GM18870 (cell line): ENCODE data around the gene TBC1D9.
"Not testable (repeated sequence)": the region's sequence is repeated elsewhere in the genome, so short reads cannot be mapped to it uniquely, and the experiment has no call there.

ENCODE experiments used
- ATAC-seq: cut with Tn5 transposase; IDR thresholded peaks from one replicate; pipeline ENCODE4 v1.9.1; 2021; ENCODE audit warnings: moderate library complexity; ENCODE audit not compliant: unreplicated experiment

Gene TBC1D9

DNA sequence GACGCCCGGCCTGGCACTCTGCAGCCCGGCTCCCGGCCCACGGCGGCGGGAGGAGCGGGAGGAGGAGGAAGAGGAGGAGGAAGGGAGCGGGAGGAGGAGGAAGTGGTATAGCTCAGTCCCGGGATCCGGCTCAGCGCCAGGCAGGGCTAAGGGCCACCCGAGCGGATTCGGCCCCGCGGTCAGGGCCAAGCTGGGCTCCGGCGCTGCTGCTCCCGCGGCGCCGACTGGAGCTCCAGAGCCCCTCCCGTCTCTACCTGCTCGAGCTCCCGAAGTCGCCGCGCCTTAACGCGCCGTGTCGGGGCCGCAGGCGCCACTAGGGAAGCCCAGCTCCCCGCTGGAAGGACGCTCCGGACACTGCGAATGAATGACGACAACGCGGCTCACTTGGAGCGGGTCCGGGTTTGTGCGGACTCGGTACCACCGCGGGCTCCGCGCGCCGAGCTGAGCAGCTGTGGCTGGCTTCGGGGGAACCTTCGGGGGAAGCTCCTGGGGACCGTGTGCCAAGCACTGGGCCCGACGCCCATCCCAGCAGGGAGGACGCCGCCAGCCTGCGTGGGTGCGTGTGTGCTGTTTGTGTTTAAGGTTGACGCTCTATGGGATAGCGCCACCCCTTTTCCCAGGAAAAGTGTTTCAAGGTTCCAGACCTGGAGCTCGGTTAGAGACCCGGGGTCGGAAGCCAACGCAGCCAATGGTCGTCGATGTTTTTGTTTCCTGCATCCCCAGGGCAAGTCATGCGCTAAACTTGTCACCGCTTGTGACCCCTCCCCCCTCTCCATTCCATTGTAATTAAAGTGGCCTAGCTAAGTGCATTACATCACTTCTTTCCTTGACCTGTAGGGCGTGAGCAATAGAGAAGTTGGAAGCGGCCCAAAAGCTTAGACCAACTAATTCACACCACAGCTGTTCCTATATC lies at the start of gene TBC1D9:
TBC1D9 (minus strand) TSS at position 67 of the 913 bp plus-strand sequence. CDS start 340 bp downstream, outside the sequence.
- ATAC-seq, result peak; percentile 30

DNA sequence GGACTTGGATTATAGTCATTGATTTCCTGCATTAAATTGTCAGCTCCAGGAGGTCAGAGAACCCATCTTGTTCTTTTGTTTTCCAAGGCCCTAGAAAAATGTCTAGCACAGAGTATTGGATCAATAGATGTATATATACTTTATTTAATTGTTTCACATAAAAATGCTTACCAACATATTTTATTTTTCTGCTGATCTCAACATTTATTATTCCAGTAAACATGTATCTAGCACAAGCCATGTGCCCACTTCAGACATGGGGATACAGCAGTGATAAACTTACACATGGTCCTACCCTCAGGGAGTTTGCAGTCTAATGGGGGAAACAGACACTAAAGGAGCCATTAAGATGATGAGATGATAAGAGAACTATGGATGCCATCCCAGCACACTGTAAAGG lies 49.1 kb upstream of the TBC1D9 start:
- no peak for ATAC-seq

DNA sequence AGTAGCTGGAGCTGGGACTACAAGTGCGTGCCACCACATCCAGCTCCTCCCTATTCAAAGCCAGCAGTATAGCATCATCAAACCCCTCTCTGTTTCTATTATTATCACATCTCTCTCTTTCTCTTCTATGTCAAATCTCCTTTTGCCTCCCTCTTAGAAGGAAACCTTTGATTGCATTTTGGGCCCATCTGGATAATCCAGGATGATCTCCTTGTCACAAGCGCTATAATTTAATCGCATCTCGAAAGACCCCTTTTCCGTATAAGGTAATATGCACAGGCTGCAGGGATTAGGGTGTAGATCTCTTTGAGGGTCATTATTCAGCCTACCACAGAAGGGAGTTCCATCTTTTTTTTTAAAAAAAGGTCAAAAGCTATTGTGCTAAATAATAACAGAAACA lies 46.4 kb upstream of the TBC1D9 start:
- ATAC-seq, result no peak

DNA sequence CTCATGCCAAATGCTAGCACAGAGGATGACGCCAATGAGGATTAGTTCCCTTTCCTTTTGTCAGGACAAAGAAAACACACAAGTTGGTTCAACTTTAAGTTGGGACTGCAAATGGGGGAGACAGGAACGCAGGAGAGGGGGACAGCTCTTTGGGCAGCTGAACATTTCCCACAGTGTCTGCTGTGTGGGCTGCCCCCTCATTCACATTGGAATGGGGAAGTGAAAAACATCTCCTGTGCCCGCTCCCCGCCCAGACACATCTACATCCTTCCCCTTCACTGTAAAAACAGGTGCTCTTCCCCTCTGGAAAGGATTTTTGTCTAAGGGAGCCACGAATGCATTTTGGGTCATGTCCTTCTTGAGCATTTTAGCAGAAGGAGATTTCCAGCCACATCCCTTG lies 44.5 kb upstream of the TBC1D9 start:
- no peak for ATAC-seq

DNA sequence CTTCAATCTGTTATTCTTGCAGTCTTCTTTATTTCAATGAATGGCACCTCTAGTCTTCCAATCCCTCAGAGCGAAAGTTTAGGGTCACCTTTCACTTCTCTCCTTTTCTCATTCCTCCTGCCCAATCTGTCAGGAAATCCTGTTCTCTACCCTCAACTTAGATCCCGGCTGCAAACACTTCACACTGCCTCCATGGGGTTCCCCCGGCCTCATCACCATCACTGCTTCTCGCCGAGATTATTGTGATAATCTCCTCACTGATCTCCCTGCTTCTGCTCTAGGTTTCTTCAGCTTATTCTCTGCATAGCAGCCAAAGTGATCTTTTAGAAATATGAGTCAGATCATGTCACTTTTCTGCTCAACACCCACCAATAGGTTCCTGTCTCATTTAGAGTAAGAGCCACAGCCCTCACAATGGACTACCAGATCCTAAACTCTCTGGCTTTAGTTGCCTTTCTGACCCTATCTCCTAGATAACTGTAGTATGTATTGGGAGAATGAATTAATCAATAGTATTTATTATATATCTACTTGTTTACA lies 43.6 kb upstream of the TBC1D9 start:
- no peak for ATAC-seq

DNA sequence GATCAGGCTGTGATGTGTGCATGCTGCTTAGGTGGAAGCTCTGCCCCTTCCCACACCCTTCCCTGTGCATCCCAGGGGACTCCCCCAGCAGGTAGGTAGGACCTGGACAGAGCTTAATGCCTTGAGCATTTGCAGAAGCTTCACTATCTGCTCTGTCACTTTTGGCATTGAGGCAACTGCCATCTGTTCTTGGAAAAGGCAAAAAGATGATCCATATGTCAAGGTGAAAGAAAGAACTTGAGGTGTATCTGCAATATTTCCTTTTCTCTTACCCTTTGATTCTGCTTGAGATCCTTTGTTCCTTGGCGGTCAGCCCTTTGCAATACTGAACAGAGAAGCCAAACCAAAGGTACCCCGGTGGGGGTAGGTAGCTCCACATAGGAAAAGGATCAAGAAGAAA lies 37.1 kb upstream of the TBC1D9 start:
- no peak for ATAC-seq

DNA sequence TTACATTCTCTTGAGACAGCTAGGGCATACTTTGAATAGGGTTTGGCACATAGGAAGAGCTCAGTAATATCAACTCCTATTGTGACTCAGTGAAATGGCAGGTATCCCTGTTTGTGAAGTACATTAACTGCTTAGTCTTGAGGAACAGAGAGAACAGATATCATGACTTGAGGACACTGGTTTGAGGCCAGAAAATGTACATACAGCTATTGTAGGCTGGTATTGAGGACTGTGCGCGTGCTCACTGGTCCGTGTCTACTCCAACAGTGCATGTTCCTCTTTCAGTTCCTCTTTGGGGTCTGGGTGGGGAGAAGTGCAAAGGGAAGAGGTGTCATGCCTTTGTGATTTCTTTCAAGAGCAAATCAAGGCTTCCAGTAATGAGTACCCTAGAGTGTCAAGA lies 34.6 kb upstream of the TBC1D9 start:
- peak; percentile 90 for ATAC-seq

DNA sequence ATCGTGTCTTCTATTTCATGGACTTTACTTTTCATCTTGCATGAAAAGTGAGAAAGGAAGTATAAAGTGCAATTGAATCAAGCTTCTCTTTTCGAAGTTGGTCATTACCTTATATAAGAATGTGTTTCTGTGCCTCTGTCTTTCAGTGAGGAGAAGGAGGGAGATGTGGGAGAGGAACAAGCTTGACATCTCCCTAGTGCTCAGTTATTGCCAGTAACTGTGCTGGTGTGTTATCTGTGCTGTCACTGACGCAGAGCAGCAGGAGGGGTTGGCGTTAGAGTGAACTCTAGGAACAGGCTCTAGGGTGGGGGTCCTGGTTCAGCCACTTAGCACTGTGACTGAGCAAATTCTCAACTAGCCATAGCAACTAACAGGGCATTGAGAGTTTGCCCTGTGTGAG lies 34.0 kb upstream of the TBC1D9 start:
- peak; percentile 4 for ATAC-seq

DNA sequence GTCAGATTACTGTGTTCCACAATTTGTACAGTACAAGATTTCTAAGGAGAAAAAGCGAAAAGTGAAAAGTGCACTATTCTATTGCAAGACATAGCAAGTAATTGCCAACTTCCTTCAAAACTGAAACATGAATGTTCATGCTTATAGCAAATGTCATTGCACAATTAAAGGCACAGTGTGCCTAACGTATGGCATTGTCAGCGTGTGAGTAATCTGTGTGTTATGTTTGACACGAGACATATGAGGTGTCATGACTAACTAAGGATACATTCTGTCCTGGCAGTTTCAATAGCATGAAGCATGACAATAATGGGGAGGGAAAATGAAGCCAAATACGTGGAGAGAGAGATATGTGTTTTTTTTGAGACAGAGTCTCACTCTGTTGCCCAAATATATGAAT lies 33.6 kb upstream of the TBC1D9 start:
- peak; percentile 24 for ATAC-seq

DNA sequence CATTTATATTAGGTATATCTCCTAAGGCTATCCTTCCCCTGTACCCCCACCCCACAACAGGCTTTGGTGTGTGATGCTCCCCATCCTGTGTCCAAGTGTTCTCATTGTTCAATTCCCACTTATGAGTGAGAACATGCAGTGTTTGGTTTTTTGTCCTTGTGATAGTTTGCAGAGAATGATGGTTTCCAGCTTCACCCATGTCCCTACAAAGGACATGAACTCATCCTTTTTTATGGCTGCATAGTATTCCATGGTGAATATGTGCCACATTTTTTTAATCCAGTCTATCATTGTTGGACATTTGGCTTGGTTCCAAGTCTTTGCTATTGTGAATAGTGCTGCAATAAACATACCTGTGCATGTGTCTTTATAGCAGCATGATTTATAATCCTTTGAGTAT lies 26.6 kb upstream of the TBC1D9 start:
- not testable (repeated sequence) for ATAC-seq

DNA sequence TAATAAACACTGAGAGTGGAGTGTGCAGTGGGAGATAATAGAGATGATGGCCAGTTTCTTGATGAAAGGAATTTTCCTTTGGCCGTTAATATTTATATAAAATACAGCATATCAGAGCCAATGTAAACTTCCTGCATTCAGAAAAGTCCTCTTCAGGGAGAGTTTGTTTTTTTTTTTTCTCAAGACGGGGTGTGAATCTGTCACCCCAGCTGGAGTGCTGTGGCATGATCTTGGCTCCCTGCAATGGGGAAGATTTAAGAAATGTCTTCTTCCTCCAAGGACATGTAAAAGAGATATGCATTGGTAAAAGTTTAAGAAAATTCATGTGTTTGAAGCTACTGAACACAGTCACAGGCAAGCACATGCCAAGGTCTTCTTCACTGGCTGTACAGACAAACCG lies 25.4 kb upstream of the TBC1D9 start:
- ATAC-seq, result no peak

DNA sequence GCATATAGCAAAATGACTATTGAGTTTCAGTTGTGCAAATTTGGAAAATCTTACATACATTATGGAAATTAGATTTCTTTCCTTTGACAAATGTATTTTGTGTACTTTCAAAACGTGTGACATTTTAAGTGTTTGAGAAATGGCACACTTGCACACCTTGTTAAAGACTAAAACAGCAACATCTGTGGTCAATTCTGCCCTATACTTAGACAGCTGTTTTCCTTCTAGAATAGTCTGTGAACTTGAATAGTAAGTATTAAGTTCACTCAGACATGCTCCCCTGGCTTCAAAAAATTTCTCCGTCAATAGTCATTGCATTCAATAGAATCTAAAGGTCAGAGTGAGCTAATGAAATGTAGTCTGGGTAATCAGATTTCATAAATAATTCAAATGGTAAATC lies 21.7 kb upstream of the TBC1D9 start:
- no peak for ATAC-seq

DNA sequence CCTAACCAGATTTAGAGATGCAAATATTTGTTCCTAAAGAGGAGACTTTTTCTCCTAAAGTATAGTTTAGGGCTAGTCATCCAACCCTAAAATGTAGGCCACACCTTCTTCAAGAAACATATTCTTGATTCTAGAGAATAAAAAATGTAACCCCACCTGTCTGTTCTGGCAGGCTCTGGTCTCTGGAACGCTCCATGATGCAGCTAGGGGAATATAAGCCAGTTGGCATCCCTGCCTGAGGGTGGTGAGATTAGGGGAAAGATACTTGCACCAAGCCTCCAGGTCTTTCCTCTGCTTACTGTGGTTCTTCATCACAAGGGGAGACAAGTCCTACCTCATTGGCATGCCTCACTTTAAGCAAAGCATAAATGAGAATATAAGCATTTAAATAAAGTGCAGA lies 21.2 kb upstream of the TBC1D9 start:
- no peak for ATAC-seq

DNA sequence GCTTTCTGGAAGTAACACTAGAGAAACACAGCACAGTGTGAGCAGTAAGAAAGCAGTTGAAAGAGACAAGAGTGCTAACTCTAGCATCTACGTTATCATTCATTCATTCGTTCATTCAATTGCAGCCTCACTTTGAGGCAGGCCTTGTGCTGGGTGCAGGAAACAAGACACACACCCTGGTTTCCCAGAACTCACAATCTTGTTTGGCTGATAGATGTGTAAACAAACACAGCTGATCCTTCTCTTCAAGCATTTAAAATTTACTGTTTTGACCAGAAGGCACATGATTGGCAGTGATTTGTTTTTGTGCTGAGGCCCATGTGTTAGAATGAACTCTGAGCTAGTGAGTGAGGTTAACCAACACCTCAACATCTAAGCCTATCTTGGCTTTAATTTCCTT lies 20.4 kb upstream of the TBC1D9 start:
- ATAC-seq, result no peak

DNA sequence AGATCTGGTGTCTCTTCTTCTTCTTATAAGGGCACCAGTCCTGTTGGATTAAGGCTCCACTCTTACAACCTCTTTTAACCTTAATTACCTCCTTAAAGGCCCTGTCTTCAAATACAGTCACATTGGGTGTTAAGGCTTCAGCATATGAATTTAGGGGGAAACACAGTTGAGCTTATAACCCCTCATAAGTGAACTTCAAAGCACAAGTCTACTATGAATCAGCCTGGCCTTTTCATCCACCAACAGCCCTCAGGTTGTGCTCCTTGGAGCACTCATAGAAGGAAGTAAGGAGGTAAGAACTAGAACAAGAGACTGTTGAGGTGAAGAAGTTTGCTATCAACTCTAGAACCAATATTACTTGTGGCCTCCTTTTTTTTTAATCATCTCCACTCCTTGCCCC lies 18.8 kb upstream of the TBC1D9 start:
- ATAC-seq, result no peak

DNA sequence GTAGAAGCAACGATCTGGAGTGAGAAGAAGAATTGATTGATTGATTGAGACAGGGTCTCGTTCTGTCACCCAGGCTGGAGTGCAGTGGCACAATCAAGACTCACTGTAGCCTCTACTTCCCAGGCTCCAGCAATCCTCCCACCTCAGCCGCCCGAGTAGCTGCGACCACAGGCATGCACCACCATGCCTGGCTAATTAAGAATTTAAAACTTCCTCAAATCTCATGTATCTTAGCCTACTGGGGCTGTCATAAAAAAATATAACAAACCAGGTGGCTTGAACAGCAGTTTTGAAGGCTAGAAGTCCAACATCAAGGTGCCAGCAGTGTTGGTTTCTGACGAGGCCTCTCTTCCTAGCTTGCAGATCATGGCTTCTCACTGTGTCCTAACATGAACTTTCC lies 18.3 kb upstream of the TBC1D9 start:
- no peak for ATAC-seq

DNA sequence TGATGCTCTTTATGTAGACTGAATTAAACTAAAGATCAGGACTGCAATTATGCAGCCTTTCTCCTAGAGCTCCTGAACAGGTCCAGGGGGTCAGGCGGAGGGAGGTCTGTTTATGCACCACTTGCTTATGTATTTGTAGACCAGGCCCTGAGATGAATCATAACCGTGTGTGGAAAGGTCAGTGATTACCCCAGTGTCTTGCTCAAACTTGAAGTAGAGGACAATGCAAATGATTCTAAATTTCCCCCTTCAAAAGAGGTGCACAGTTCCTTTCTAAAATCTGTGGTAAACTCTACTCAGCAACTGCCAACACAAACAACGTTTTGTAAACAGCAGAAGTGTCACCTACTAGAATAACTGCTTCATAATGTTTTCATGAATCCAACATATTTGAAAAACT lies 13.0 kb upstream of the TBC1D9 start:
- ATAC-seq, result no peak

DNA sequence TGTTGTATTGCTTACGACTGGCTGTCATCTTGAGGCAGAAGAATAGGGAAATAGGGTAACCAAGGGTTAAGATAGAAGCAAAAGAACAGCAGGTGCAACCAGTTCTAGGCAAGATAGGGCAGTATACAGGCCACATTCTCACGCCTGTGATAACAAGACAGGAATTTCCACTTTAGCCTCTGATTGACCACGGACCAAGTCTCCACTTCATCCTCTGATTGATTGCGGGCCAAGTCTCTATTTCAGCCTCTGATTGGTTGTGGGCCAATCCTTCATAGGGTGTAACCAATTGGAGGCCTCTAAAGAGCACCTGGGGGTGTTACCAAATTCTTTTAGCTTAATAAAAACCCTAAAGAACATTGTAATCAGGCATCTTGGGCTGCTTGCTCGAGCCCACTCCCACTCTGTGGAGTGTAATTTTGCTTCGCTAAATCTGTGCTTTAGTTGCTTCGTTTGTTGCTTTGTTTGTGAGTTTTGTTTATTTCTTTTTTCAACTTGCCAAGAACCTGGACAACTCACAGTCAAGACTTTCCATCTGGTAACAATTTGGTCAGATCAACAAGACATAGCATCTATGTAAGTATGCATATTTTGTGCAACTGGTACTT lies 8.7 kb upstream of the TBC1D9 start:
- no peak for ATAC-seq

DNA sequence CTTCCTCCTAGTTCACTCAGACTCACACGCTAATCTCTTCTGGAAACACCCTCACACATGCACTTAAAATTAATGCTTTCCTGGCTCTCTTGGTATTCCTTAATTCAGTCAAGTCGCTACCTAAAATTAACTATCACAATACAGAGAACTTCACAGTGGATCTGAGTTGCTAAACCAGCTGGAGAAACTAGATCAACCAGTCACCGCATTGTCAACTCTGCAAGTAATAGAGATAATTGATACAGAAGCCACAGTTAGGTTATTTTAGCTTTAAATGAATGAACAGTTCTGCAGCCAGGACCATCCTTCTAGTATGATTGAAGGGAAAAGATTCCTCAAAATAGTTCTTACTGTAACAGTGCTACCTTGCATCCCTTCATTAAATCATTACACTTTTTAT lies 6.0 kb upstream of the TBC1D9 start:
- no peak for ATAC-seq

DNA sequence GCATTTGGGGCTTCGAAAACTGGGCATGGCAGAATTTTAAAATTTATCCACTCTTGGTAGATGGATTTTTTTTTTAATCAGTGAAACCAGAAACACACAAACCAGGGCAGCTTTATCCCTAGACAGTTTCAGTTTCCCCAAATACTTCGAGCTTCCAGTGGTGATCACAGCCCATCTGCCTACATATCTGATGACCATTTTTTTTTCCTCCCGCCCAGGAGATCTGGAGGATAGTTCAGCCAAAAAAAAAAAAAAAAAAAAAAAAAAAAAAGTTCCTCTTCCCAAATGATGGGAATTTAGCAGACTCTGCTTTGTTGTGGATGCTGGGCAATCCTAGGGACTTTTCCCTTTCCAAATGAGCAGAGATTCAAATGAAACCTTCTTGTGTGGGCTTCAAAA lies 1.0 kb upstream of the TBC1D9 start:
- ATAC-seq, result no peak

DNA sequence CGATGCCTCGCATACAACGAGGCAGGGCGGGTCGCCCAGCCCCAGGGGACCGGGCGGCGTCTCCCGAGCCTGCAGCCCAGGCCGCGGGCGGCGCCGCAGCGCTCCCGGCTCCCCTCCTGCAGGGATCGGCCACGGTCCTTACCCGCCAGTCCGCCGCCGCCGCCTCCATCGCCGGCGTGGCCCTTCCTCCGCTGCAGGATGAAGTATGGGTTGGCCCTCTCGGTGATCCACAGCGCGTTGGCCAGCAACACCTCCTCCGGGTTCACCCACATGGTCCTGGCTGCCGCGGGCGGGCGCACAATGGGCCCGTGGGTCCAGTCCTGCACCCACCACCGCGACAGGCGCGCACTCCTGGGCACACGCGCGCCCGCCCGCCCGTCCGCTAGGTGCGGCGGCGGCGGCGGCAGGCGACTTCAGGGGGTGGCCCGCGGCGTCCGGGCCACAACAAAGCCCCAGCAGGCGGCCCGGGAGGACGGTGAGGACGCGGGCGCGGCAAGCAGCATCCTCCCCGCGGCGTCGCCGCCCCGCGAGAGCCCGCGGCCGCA lies 339 bp downstream of the TBC1D9 start:
- ATAC-seq, result peak; percentile 45
